ENCODE results near the gene TYW1.

TYW1 gene

GRCh38 chr7:66958538-66959350 lies 37.9 kb upstream of the TYW1 start:
- TF ChIP-seq REST (IDR thresholded peaks at IDR 0.05; ENCODE audit: low read depth) (no peak), NFIC (IDR thresholded peaks at IDR 0.05) (no peak)

- no peak for TF ChIP-seq EGR1 (IDR thresholded peaks at IDR 0.05)
- no peak for TF ChIP-seq ZBTB7A (IDR thresholded peaks at IDR 0.05; ENCODE audit: low read depth)
- no peak for TF ChIP-seq FOXM1 (IDR thresholded peaks at IDR 0.05; ENCODE audit: borderline replicate concordance, low read depth)
These were observed 36.4 kb upstream of the TYW1 start for GRCh38 chr7:66960192-66960591.

- no peak for TF ChIP-seq TCF12 (IDR thresholded peaks at IDR 0.05; ENCODE audit: low read depth)
- TF ChIP-seq RAD21 (IDR thresholded peaks at IDR 0.05; ENCODE audit: low read depth): no peak
- TF ChIP-seq NFIC (IDR thresholded peaks at IDR 0.05): no peak
- no peak for TF ChIP-seq TAF1 (IDR thresholded peaks at IDR 0.05; ENCODE audit: low read depth)
- no peak for TF ChIP-seq EP300 (IDR thresholded peaks at IDR 0.05; ENCODE audit: borderline replicate concordance)
- TF ChIP-seq REST (IDR thresholded peaks at IDR 0.05; ENCODE audit: low read depth): no peak
- no peak for TF ChIP-seq EGR1 (IDR thresholded peaks at IDR 0.05)
- no peak for TF ChIP-seq CEBPB (IDR thresholded peaks at IDR 0.05)
- TF ChIP-seq TEAD4 (IDR thresholded peaks at IDR 0.05): no peak
- TF ChIP-seq CREB1 (IDR thresholded peaks at IDR 0.05; ENCODE audit: low read depth): no peak
- no peak for TF ChIP-seq ZBTB7A (IDR thresholded peaks at IDR 0.05; ENCODE audit: low read depth)
- TF ChIP-seq FOXM1 (IDR thresholded peaks at IDR 0.05; ENCODE audit: borderline replicate concordance, low read depth): no peak
- no peak for TF ChIP-seq YY1 (IDR thresholded peaks at IDR 0.05; ENCODE audit: low read depth)
- no peak for TF ChIP-seq USF1 (IDR thresholded peaks at IDR 0.05)
- no peak for TF ChIP-seq MAX (IDR thresholded peaks at IDR 0.05)
These were observed 35.5 kb upstream of the TYW1 start for GRCh38 chr7:66961096-66961495.

- TF ChIP-seq CREB1 (IDR thresholded peaks at IDR 0.05; ENCODE audit: low read depth): no peak
- no peak for TF ChIP-seq TEAD4 (IDR thresholded peaks at IDR 0.05)
- no peak for TF ChIP-seq USF1 (IDR thresholded peaks at IDR 0.05)
- no peak for TF ChIP-seq REST (IDR thresholded peaks at IDR 0.05; ENCODE audit: low read depth)
- TF ChIP-seq EGR1 (IDR thresholded peaks at IDR 0.05): no peak
- no peak for TF ChIP-seq ZBTB7A (IDR thresholded peaks at IDR 0.05; ENCODE audit: low read depth)
- TF ChIP-seq CEBPB (IDR thresholded peaks at IDR 0.05): no peak
- no peak for TF ChIP-seq TAF1 (IDR thresholded peaks at IDR 0.05; ENCODE audit: low read depth)
- no peak for TF ChIP-seq MAX (IDR thresholded peaks at IDR 0.05)
- TF ChIP-seq EP300 (IDR thresholded peaks at IDR 0.05; ENCODE audit: borderline replicate concordance): no peak
These were observed 32.2 kb upstream of the TYW1 start for GRCh38 chr7:66964411-66964810.

GRCh38 chr7:66967029-66967428 lies 29.6 kb upstream of the TYW1 start:
- no peak for TF ChIP-seq TAF1 (IDR thresholded peaks at IDR 0.05; ENCODE audit: low read depth)
- no peak for TF ChIP-seq RAD21 (IDR thresholded peaks at IDR 0.05; ENCODE audit: low read depth)
- TF ChIP-seq TCF12 (IDR thresholded peaks at IDR 0.05; ENCODE audit: low read depth): no peak
- no peak for TF ChIP-seq CREB1 (IDR thresholded peaks at IDR 0.05; ENCODE audit: low read depth)
- no peak for TF ChIP-seq MAX (IDR thresholded peaks at IDR 0.05)
- TF ChIP-seq USF1 (IDR thresholded peaks at IDR 0.05): no peak
- no peak for TF ChIP-seq FOXM1 (IDR thresholded peaks at IDR 0.05; ENCODE audit: borderline replicate concordance, low read depth)
- no peak for TF ChIP-seq CEBPB (IDR thresholded peaks at IDR 0.05)
- no peak for TF ChIP-seq NFIC (IDR thresholded peaks at IDR 0.05)
- no peak for TF ChIP-seq EGR1 (IDR thresholded peaks at IDR 0.05)
- TF ChIP-seq YY1 (IDR thresholded peaks at IDR 0.05; ENCODE audit: low read depth): no peak
- no peak for TF ChIP-seq ZBTB7A (IDR thresholded peaks at IDR 0.05; ENCODE audit: low read depth)
